Subcutaneous adipose tissue (tissue), 4 donors: ENCODE results near the gene HSD3B2. TPM values are rescaled to one million over a fixed set of nuclear protein-coding genes. Genes with fewer than 3 reads are reported as not detected.

Experiments used
- CTCF ChIP-seq: fragments of 450-650 bp; IDR thresholded peaks from one replicate; pipeline ENCODE4 v1.5.1; 2016; ENCODE audit warnings: low read depth, mild to moderate bottlenecking, control low read depth, antibody characterized with exemption, moderate library complexity
- total RNA-seq, 4 donors: library from RNA; depleted of rRNA; stranded (reverse); fragments of >200 nt; gene quantifications; one replicate each; pipeline ENCODE4 v1.1.0, GENCODE V29; 2016

HSD3B2 gene
- total RNA-seq, 4 donors from 2014 or later: not detected

- no peak for TF ChIP-seq CTCF
These were observed 5.7 kb downstream of the HSD3B2 start for GRCh38 chr1:119420638-119421037.

GRCh38 chr1:119422631-119423030 lies 7.7 kb downstream of the HSD3B2 start:
- no peak for TF ChIP-seq CTCF

GRCh38 chr1:119428991-119429390 lies 14.0 kb downstream of the HSD3B2 start:
- no peak for TF ChIP-seq CTCF

- TF ChIP-seq CTCF: no peak
These were observed 14.7 kb downstream of the HSD3B2 start for GRCh38 chr1:119429687-119430086.

- TF ChIP-seq CTCF: no peak
These were observed 15.5 kb downstream of the HSD3B2 start for GRCh38 chr1:119430486-119430885.

GRCh38 chr1:119431836-119432235 lies 16.9 kb downstream of the HSD3B2 start:
- TF ChIP-seq CTCF: no peak

- TF ChIP-seq CTCF: no peak
These were observed 20.1 kb downstream of the HSD3B2 start for GRCh38 chr1:119435052-119435451.
